ENCODE data around the gene TMEM205.
"Not testable (repeated sequence)": the region's sequence is repeated elsewhere in the genome, so short reads cannot be mapped to it uniquely, and the experiment has no call there.

Gene TMEM205

GRCh38 chr19:11349171-11349570 lies 3.1 kb upstream of the TMEM205 start:
- H3K4me3 ChIP-seq (ENCODE audit: low read depth, low read length): no peak overlapping the region
- TF ChIP-seq, protein P1, sequence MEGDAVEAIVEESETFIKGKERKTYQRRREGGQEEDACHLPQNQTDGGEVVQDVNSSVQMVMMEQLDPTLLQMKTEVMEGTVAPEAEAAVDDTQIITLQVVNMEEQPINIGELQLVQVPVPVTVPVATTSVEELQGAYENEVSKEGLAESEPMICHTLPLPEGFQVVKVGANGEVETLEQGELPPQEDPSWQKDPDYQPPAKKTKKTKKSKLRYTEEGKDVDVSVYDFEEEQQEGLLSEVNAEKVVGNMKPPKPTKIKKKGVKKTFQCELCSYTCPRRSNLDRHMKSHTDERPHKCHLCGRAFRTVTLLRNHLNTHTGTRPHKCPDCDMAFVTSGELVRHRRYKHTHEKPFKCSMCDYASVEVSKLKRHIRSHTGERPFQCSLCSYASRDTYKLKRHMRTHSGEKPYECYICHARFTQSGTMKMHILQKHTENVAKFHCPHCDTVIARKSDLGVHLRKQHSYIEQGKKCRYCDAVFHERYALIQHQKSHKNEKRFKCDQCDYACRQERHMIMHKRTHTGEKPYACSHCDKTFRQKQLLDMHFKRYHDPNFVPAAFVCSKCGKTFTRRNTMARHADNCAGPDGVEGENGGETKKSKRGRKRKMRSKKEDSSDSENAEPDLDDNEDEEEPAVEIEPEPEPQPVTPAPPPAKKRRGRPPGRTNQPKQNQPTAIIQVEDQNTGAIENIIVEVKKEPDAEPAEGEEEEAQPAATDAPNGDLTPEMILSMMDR (IDR thresholded peaks at IDR 0.05; ENCODE audit: low read depth, low read length): no peak
- no peak for DNase-seq (ENCODE audit: low read depth, low spot score)
- in situ Hi-C loops (cut with HindIII; ENCODE audit: low sequenced_read_pairs): no loop called here

DNA sequence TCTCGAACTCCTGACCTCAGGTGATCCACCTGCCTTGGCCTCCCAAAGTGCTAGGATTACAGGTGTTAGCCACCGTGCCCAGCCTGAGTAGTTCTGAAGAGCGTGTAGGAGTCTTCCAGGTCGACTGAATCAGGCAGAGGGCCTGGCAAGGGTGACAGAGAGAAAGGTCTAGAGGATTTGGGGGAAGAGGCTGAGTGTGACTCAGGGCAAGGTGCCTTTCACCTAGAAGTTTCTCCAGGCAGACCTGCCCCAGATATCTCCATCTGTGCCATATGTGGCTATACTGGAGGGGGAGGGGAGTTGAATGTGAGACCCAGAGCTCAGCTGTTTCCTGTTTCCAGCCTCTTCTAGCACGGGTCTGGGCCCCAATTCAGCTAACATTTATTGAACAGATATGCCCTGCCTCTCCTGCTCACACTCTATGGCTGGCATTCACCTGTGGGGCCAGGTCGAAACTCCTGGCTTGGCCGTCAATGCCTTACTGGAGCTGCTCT lies 1.5 kb upstream of the TMEM205 start:
- in situ Hi-C loops (cut with HindIII; ENCODE audit: low sequenced_read_pairs): no loop called here
- H3K4me3 ChIP-seq (ENCODE audit: low read depth, low read length): no peak overlapping the region
- no peak for DNase-seq (ENCODE audit: low read depth, low spot score)
- TF ChIP-seq, protein P1 (IDR thresholded peaks at IDR 0.05; ENCODE audit: low read depth, low read length): no peak

GRCh38 chr19:11345122-11345803 lies 805 bp downstream of the TMEM205 start:
- DNase-seq (ENCODE audit: low read depth, low spot score): no peak
- TF ChIP-seq, protein P1 (IDR thresholded peaks at IDR 0.05; ENCODE audit: low read depth, low read length): no peak
- in situ Hi-C loops (cut with HindIII; ENCODE audit: low sequenced_read_pairs): no loop called here
- peak overlapping the region; percentile 71 for H3K4me3 ChIP-seq (ENCODE audit: low read depth, low read length)

- TF ChIP-seq, protein P1 (IDR thresholded peaks at IDR 0.05; ENCODE audit: low read depth, low read length): no peak
- DNase-seq (ENCODE audit: low read depth, low spot score): no peak
- H3K4me3 ChIP-seq (ENCODE audit: low read depth, low read length): no peak overlapping the region
- in situ Hi-C loops (cut with HindIII; ENCODE audit: low sequenced_read_pairs): no loop called here
Observed at GRCh38 chr19:11342429-11342828, 3.6 kb downstream of the TMEM205 start.

DNA sequence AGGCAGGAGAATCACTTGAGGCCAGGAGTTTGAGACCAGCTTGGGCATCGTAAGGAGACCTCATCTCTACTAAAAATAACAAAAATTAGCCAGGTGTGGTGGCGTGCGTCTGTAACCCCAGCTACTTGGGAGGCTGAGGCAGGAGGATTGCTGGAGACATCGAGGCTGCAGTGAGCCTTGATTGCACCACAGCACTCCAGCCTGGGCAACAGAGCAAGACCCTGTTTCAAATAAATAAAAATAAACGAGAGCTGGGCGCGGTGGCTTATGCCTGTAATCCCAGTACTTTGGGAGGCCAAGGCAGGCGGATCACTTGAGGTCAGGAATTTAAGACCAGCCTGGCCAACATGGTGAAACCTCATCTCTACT lies 6.0 kb downstream of the TMEM205 start:
- H3K4me3 ChIP-seq (ENCODE audit: low read depth, low read length); DNase-seq (ENCODE audit: low read depth, low spot score); in situ Hi-C loops (cut with HindIII; ENCODE audit: low sequenced_read_pairs): not testable (repeated sequence)

- DNase-seq (ENCODE audit: low read depth, low spot score): peak; percentile 81
- in situ Hi-C loops (cut with HindIII; ENCODE audit: low sequenced_read_pairs): no loop called here
- H3K4me3 ChIP-seq (ENCODE audit: low read depth, low read length): peak within 1 kb of the TSS; percentile 47
- TF ChIP-seq, protein P1 (IDR thresholded peaks at IDR 0.05; ENCODE audit: low read depth, low read length): no peak
Observed at GRCh38 chr19:11339254-11340098, 6.6 kb downstream of the TMEM205 start, which contains the start of gene RAB3D. Gene RAB3D (minus strand): TSS chr19:11339657. CDS start chr19:11337399, 2,258 bp downstream.

Data from astrocyte of the spinal cord (primary cell).